Body of pancreas (tissue), 4 donors: Measurements from ENCODE around the gene CCDC120. TPM values are rescaled to one million over a fixed set of nuclear protein-coding genes. Genes with fewer than 3 reads are reported as not detected.
A peak's percentile ranks its signal among the peaks of the same experiment; 100 is the strongest.

Experiments
- ATAC-seq: fragments of 150-250 bp; one replicate; pipeline ENCODE4 v1.9.1; 2016
- DNase-seq, 4 donors: peaks; one replicate each; pipeline ENCODE4 v3.0.0-alpha.2; 2019
- H3K27ac ChIP-seq, 4 donors: fragments of 200-600 bp; sonication (generic); 1 replicate in 3 of 4; 2 replicates in 1 of 4; pipeline versions ENCODE4 v1.5.1 to v1.6.1; 2016 to 2019; ENCODE audit warnings: mild to moderate bottlenecking in 1 of 4, mixed read lengths in 1 of 4, moderate library complexity in 1 of 4
- H3K27me3 ChIP-seq, 2 donors: fragments of 200-600 bp; sonication (generic); one replicate each; pipeline ENCODE4 v1.6.0; 2016; ENCODE audit warnings: mild to moderate bottlenecking in 1 of 2
- H3K36me3 ChIP-seq, 2 donors: fragments of 200-600 bp; sonication (generic); replicated peaks in 1 of 2; 2 replicates each; pipeline ENCODE4 v1.5.1; 2016; ENCODE audit warnings: low read depth in 2 of 2; ENCODE audit not compliant: insufficient read depth in 1 of 2
- H3K4me1 ChIP-seq: fragments of 200-600 bp; sonication (generic); one replicate; pipeline ENCODE4 v1.6.0; 2016
- H3K4me3 ChIP-seq, 2 donors: fragments of 200-600 bp; sonication (generic); 1 replicate in 1 of 2; 2 replicates in 1 of 2; pipeline ENCODE4 v1.5.1; 2016 to 2019
- H3K9me3 ChIP-seq, 3 donors: fragments of 200-600 bp; sonication (generic); 1 replicate in 2 of 3; 2 replicates in 1 of 3; pipeline ENCODE4 v1.5.1; 2016
- CTCF ChIP-seq, 7 experiments: fragments of 450-650 bp in 4 of 7; fragments of 200-600 bp in 3 of 7; sonication (generic) in 3 of 7; IDR thresholded peaks; one replicate each; pipeline ENCODE4 v1.5.1; 2016 to 2019; ENCODE audit warnings: antibody characterized with exemption in 7 of 7
- POLR2A ChIP-seq, 3 donors: fragments of 450-650 bp; IDR thresholded peaks; one replicate each; pipeline ENCODE4 v1.6.1; 2016; ENCODE audit warnings: antibody characterized with exemption in 3 of 3, mild to moderate bottlenecking in 2 of 3
- WGBS, 2 donors: methylation state at CpG; one replicate each; pipeline ENCODE4 v1.1.5; 2017; 5-methylcytosine and 5-hydroxymethylcytosine counted together
- intact Hi-C: fragments of 100-400 bp; cut with DNase I; formaldehyde crosslinking; loops from one replicate; pipeline ENCODE4 v1.15.1; 2023
- total RNA-seq, 2 donors: library from RNA; depleted of rRNA; stranded (reverse); fragments of >200 nt; gene quantifications; one replicate each; pipeline ENCODE4 v1.1.0, GENCODE V29; 2016

CCDC120 gene
- total RNA-seq, 2 donors from 2014 or later, result 6.5 to 13.8 TPM

DNA sequence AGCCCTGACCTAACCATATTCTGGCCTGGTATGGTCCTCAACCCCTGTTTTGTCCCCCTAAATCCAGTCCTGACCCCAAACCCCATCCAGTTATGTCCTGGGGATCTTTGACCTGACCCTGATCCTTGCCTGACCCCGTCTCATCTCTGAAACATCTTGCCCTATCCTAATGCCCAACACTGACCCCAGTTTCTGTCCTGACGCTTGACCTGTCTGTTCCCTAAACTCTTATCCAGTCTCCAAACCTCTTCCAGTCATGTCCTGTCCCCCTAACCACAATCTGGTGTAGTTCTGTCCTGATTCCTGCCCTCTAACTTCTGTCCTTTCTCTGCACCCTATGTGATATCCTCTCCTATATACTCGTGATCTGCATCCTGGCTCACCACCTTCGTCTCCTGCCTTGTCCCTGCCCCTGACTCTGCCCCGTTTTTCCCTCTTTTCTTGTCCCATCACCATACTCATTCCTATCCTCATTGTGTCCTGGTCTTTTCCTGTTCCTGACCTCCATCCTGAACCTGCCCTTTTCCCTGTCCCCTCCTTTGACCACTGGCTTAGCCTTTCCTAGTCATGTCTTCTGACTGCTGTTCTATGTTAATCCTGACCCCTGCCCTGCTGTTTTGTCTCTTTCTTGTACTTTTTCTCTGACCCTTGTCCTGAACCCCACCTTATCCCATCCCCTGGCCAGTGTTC lies 4.6 kb upstream of the CCDC120 start:
- Histone ChIP-seq H3K27ac (peak overlapping the region; percentile 65 to 83 (median 82)), H3K4me3 (peak overlapping the region in 1 of 2 donors; percentile 1), H3K36me3 (no peaks in the 10 kb centered on the region), H3K4me1 (peaks cover 4% of the 10 kb centered on the region), H3K27me3 (no peaks in the 10 kb centered on the region), H3K9me3 (no peaks in the 10 kb centered on the region)
- ATAC-seq (no peak), DNase-seq (no peak)
- 92 to 93% methylated on average over 4 to 5 of the region's 5 CpGs for WGBS, 2 donors
- TF ChIP-seq CTCF (IDR thresholded peaks at IDR 0.05) (no peak), POLR2A (IDR thresholded peaks at IDR 0.05) (no peak)
- intact Hi-C loops, result no loop called here

GRCh38 chrX:49059201-49059600 lies 402 bp downstream of the CCDC120 start:
- TF ChIP-seq CTCF (IDR thresholded peaks at IDR 0.05) (no peak), POLR2A (IDR thresholded peaks at IDR 0.05) (no peak)
- Histone ChIP-seq H3K9me3 (no peaks in the 10 kb centered on the region), H3K4me1 (peaks cover 13% of the 10 kb centered on the region), H3K36me3 (no peaks in the 10 kb centered on the region), H3K27ac (peak overlapping the region; percentile 72 to 89 (median 78)), H3K4me3 (peak overlapping the region in 1 of 2 donors; percentile 25), H3K27me3 (no peaks in the 10 kb centered on the region)
- WGBS, 2 donors, result 0 to 12% methylated on average over 5 to 6 of the region's 6 CpGs
- intact Hi-C loops, result no loop called here
- peak; percentile 33 for ATAC-seq
- DNase-seq, result no peak

- Histone ChIP-seq H3K9me3 (no peaks in the 10 kb centered on the region), H3K36me3 (no peaks in the 10 kb centered on the region), H3K27ac (peak overlapping the region; percentile 72 to 89 (median 78)), H3K4me1 (peaks cover 13% of the 10 kb centered on the region), H3K4me3 (peak overlapping the region in 1 of 2 donors; percentile 25), H3K27me3 (no peaks in the 10 kb centered on the region)
- 10 to 11% methylated on average over 4 to 5 of the region's 10 CpGs for WGBS, 2 donors
- intact Hi-C loops, result no loop called here
- peak; percentile 57 for ATAC-seq
- peak in 3 of 4 donors; percentile 16 to 52 (median 42) for DNase-seq
- TF ChIP-seq CTCF (IDR thresholded peaks at IDR 0.05) (no peak), POLR2A (IDR thresholded peaks at IDR 0.05) (peak in 1 of 3 donors; percentile 8)
Observed at GRCh38 chrX:49059681-49060085, 884 bp downstream of the CCDC120 start.

DNA sequence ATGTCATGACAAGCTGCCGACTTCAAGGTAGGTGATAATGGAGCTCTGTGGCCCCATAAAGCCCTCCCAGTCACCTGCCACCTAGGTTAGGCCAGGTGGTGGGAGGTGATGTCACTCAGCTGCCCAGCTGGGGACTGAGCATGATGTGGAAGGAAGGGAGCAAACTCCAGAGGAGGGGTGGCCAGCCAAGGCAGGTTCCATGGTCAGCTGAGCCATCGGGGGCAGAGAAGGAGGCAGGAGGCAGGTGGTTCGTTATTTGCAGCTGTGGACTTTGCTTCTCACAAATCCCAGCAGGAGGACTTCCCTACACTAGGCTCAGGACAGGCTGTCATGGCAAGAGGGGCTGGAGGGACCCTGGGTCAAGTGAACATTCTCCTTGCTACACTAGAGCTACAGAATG lies 2.1 kb downstream of the CCDC120 start:
- no peak for TF ChIP-seq CTCF (IDR thresholded peaks at IDR 0.05)
- TF ChIP-seq POLR2A (IDR thresholded peaks at IDR 0.05), result no peak
- 52% methylated on average over 2 of the region's 3 CpGs; no CpG with 5 or more reads in 1 of the 2 donors for WGBS, 2 donors
- Histone ChIP-seq H3K4me3 (no peak overlapping the region), H3K27ac (no peak overlapping the region), H3K4me1 (peaks cover 13% of the 10 kb centered on the region), H3K9me3 (no peaks in the 10 kb centered on the region), H3K36me3 (no peaks in the 10 kb centered on the region), H3K27me3 (no peaks in the 10 kb centered on the region)
- DNase-seq (no peak), ATAC-seq (no peak)
- intact Hi-C loops, result no loop called here

- H3K9me3 ChIP-seq, result no peaks in the 10 kb centered on the region
- no peak overlapping the region for H3K27ac ChIP-seq
- no peaks in the 10 kb centered on the region for H3K36me3 ChIP-seq
- no peaks in the 10 kb centered on the region for H3K27me3 ChIP-seq
- 83 to 86% methylated on average over 6 to 7 of the region's 7 CpGs for WGBS, 2 donors
- DNase-seq (no peak), ATAC-seq (no peak)
- TF ChIP-seq CTCF (IDR thresholded peaks at IDR 0.05) (no peak), POLR2A (IDR thresholded peaks at IDR 0.05) (no peak)
- no peak overlapping the region for H3K4me3 ChIP-seq
- peaks cover 13% of the 10 kb centered on the region for H3K4me1 ChIP-seq
- intact Hi-C loops, result no loop called here
Observed at GRCh38 chrX:49061490-49061889, 2.7 kb downstream of the CCDC120 start.
